K562 (cell line): ENCODE measurements around the gene ZSCAN22.

ENCODE experiments used
- CTCF ChIP-seq, 3 experiments: IDR thresholded peaks in 2 of 3; conservative IDR thresholded peaks in 1 of 3; 2 replicates each; pipeline ENCODE4 v1.5.1; 2011 to 2012; ENCODE audit warnings: low read length in 3 of 3, mild to moderate bottlenecking in 3 of 3, control low read depth in 2 of 3, improper control_type of control experiment in 1 of 3, inconsistent platforms in 1 of 3, low read depth in 1 of 3, mixed read lengths in 1 of 3, moderate library complexity in 1 of 3; ENCODE audit not compliant: insufficient read depth in 2 of 3
- DMBX1 ChIP-seq: fragments of 250-450 bp; sonication (Bioruptor Pico); IDR thresholded peaks from 2 replicates; pipeline ENCODE4 v1.8.0; 2022; ENCODE audit warnings: inconsistent platforms, mild to moderate bottlenecking, moderate library complexity, borderline replicate concordance
- FOXK1 ChIP-seq: sonication (generic); formaldehyde crosslinking; IDR thresholded peaks from 2 replicates; pipeline ENCODE4 v1.8.0; 2022; ENCODE audit warnings: missing genetic modification reagents, mild to moderate bottlenecking, borderline replicate concordance
- LCOR ChIP-seq: sonication (generic); formaldehyde crosslinking; IDR thresholded peaks from 2 replicates; pipeline ENCODE4 v1.8.0; 2022; ENCODE audit warnings: mild to moderate bottlenecking, missing genetic modification reagents
- NFRKB ChIP-seq: fragments of 450-650 bp; IDR thresholded peaks from 2 replicates; pipeline ENCODE4 v1.6.1; 2016; ENCODE audit warnings: low read depth
- PATZ1 ChIP-seq: fragments of 250-450 bp; sonication (Bioruptor Pico); IDR thresholded peaks from 2 replicates; pipeline ENCODE4 v1.5.0; 2020; ENCODE audit warnings: mild to moderate bottlenecking, borderline replicate concordance
- PBX2 ChIP-seq, 2 experiments: IDR thresholded peaks in 1 of 2; conservative IDR thresholded peaks in 1 of 2; 2 replicates each; pipeline ENCODE4 v1.6.1; 2016; ENCODE audit warnings: low read depth in 2 of 2, mild to moderate bottlenecking in 1 of 2, missing compliant biosample characterization in 1 of 2, missing genetic modification characterization in 1 of 2, moderate library complexity in 1 of 2
- ZNF695 ChIP-seq: fragments of 450-650 bp; formaldehyde crosslinking; IDR thresholded peaks from 2 replicates; pipeline ENCODE4 v1.4.0; 2020; ENCODE audit warnings: mild to moderate bottlenecking, moderate library complexity
- ZNF707 ChIP-seq: fragments of 250-450 bp; sonication (Bioruptor Pico); conservative IDR thresholded peaks from 2 replicates; pipeline ENCODE4 v1.8.0; 2022; ENCODE audit warnings: inconsistent platforms, mild to moderate bottlenecking, moderate library complexity

GRCh38 chr19:58315580-58315979 lies 11.2 kb upstream of the ZSCAN22 start:
- no peak for TF ChIP-seq ZNF695 (CRISPR knock-in tag)
- TF ChIP-seq DMBX1 (CRISPR knock-in tag) = no peak
- TF ChIP-seq PBX2 (CRISPR knock-in tag; IDR thresholded peaks at IDR 0.05; ENCODE audit: low read depth) = no peak
- no peak for TF ChIP-seq PBX2 (tag; conservative IDR thresholded peaks at IDR 0.05; ENCODE audit: low read depth)
- TF ChIP-seq PATZ1 (CRISPR knock-in tag) = no peak
- TF ChIP-seq ZNF707 = no peak
- no peak for TF ChIP-seq NFRKB
- no peak for TF ChIP-seq CTCF (IDR thresholded peaks at IDR 0.05 in 2 of 3, conservative IDR thresholded peaks at IDR 0.05 in 1 of 3; ENCODE audit: insufficient read depth in 2 of 3, low read depth in 1 of 3, low read length in 3 of 3)
- TF ChIP-seq LCOR (CRISPR knock-in tag) = no peak
- TF ChIP-seq FOXK1 (CRISPR knock-in tag) = no peak
